ENCODE data around the gene LILRB5.
"Not testable (repeated sequence)": the region's sequence is repeated elsewhere in the genome, so short reads cannot be mapped to it uniquely, and the experiment has no call there.

LILRB5 gene

DNA sequence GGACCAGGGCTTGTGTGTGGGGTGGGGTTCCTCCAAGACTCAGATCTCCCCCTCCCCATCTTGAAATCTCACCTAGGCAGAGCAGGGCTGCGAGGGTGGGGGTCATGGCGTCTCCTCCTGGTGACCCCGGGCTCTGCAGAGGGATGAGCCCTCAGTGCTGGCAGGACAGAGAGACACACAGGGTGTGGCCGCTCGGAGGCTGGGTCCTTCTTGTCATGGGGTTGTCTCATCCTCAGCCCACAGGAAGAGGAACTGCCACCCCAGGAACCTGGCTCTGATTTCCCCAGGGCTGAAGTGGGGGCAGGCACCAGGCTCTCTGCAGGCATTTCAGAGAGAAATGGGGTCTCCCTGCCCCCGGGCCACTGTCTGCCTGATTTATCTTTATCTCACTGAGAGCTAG, 14.4 kb downstream of the LILRB5 start, which contains the start of gene LILRA6:
LILRA6 (minus strand) TSS at position 145 of the 400 bp plus-strand sequence.
- not testable (repeated sequence) for DNase-seq (ENCODE audit: low spot score)

DNA sequence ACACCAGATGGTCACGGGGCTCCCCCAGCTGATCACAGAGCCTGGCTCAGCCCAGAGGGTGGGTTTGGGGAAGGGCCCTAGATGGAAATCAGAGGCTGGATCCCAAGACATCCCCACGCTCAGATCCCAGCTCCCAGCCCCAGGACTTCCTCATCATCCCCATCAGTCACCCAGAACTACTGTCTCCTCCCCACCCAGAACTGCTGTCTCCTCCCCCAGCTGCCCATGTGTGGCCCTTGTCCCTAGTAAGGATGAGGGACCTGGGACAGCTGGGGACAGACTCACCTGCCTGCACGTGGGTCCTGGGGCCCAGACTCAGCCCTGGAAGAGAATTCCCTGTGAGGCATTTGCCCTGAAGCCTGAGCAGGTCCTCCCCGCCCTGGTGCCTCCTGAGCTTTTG, 14.8 kb downstream of the LILRB5 start:
- DNase-seq (ENCODE audit: low spot score) = not testable (repeated sequence)

DNA sequence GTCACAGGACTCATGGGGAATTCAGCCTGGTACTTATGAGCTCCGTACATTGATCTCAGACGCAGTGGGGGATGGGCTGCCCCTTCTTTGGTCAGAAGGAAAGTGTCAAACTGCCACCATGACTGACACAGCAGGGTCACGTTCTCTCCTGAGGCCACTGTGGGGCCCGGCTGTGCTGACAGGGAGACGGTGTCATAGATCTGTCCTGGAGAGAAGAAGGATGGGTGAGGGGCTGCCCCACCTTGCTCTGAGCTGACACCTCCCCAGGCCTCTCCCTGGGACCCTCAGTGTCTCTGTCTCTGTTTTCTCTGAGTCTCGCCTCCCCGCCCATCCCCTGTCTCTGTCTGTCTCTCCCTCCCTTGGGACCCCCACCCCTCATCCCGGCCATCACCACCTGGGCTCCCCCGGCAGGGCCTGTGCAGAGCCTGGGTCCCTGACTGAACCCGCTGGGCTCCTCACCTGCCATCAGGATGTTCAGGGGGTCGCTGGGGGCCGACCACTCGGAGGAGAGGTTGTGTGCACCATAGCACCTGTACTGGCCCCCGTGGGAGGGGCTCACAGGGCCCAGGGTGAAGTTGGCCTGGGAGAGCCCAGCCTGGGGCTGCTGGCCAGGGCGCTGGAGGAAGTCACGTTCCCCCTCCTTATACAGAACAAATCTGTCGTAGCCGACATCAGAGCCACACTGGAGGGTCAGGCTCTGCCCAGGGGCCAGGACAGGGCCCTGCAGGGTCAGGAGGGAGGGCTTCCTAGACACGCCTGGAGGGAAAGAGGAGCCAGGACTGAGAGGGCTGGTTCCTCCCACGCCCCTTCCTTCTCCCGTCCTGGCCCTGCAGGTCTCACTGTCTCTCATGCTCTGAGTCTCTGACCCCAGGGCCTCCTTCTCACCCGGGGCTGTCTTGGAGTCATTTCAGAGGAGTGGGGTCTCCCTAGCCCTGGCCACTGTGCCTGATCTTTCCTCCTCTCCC, 16.4 kb downstream of the LILRB5 start:
- not testable (repeated sequence) for DNase-seq (ENCODE audit: low spot score)

DNA sequence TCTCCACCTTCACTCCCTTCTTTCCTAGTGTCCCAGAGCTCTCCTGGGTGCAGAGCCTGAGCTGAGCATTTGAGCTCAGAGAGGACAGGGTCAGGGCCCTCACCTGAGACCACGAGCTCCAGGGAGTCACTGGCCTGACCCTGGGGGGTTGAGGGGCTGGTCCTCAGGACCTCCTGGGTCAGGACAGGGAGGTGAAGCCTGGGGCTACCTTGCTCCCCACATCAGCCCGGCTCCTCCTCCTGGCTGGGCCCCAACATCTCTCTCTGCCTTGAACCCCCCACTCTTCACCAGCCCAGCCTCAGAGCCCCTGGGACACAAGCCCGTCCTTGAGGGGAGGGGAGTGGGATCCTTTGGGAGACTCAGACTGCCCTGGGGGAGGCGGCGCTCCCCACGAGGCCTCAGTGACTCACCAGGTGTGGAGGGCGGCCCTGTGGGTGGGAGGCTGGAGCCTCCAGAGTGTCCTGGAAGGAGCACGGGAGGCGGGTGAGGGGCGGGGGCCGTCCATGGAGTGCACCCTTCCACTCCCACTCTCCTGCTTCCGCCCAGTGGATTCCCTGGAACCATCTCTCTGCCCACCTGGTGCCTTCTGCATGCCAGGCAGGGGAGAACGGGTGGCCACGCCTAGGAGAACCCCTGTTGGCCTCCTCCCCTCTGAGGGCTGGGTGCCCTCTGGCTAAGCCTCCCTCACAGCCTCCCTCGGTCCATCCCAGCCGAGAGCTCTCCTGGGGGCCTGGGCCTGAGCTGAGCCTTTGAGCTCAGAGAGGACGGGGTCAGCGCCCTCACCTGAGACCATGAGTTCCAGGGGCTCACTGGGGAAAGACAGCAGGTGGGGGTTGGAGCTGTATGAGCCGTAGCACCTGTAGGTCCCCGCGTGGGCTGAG, 17.3 kb downstream of the LILRB5 start:
- not testable (repeated sequence) for DNase-seq (ENCODE audit: low spot score)

DNA sequence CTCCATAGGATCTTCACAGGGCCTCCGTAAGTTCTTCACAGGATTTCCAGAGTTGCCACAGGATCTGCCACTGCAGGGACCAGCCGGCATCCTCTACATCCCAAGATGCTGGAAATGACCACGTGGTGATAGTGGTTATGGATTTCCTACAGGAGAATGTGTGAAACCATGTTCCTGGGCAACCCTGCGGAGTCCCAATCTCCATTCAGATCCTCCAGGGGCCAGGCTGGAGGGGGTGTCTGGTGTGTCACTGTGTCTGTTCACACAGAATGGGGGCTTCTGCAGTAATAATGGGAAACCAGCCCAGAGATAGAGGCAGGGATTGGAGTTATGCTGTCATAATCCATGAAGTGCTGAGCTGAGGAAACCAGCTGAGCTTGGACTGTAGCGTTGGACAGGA, 23.1 kb downstream of the LILRB5 start:
- DNase-seq (ENCODE audit: low spot score) = no peak

DNA sequence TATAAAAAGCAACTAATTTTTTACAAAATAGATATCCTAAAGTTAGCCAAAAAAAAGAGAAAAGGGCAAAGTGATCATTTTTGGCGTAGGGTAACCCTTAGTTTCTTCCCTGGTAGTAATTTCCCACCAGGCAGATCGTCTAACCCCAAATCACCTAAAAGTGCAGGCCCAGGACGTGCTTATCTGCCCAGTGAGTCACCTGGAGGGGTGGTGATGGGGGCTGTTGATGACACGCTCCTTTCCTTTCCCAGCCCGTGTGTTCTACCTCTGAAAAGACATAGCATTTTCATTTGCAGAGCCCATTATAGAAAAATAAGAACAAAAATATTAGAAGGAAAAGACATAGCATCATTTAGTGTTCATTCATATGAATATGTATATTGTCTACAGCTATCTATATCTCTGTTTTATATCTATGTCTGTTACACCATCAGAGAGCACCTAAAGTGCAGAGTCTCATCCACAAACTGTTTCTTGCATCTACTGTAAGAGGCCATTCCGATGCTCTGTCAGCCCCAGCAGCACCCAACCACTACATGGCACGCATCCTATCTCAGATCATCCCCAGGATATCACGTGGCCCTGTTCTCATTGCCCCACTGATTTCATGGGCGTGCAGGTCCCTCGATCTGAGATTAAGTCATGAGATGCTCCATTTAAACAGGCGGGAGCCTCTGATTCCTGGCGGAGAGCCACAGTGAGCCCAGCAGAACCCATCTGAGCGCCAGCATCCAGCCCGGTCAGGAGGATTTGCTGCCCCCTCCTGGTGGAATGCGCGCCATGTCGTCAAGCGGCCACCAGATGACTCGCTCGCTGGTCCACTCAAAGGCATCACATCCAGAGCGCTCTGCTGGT, 25.8 kb downstream of the LILRB5 start:
- peak; percentile 75 for DNase-seq (ENCODE audit: low spot score)

DNA sequence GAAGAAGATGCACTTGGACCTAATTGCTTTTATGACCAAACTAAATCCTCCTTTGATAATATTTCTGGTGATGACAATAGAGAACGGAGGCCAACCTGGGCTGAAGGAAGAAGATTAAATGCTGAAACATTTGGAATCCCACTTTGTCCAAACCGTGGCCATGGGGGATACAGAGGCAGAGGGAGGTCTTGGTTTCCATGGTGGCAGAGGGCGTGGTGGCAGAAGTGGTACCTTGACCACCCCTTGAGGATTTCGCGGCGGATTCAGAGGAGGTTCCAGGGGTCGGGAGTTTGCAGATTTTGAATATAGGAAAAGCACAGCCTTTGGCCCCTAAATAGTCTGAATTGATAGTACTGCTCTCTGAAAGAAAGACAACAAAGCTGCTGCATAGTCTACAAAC, 27.0 kb downstream of the LILRB5 start:
- DNase-seq (ENCODE audit: low spot score) = no peak

DNA sequence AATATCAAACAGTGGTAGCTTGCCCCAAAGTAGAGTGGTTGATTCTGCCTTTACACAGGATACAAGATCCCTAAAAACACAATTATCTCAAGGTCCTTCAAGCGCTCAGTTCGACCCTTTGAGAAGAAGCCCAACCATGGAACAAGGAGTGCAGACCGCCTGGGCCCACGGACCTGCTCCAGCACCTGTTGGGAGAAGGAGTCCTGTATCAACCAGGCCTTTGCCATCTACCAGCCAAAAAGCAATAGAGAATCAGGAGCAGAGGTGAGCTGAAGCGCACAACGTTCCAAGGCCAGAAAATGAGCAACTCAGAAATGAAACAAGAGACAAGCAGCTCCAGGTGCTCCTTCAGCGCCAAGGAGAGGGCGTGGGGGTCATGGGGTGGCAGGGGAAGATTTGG, 27.9 kb downstream of the LILRB5 start:
- DNase-seq (ENCODE audit: low spot score) = no peak

DNA sequence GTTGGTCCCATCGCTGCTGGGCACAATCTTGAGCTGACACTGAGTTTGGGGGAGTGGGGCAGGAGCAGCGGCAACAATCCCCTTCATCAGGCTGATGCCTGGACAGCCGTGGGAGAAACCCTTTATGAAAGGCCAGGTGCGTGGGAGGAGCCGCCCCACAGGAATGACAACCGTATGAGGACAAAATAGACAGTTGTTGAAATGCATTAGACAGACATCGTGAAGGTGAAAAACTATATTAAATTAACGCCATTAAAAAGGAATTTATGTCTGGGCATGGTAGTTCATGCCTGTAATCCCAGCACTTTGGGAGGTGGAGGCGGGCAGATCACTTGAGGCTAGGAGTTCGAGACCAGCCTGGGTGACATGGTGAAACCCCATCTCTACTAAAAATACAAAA, 32.5 kb downstream of the LILRB5 start:
- not testable (repeated sequence) for DNase-seq (ENCODE audit: low spot score)

DNA sequence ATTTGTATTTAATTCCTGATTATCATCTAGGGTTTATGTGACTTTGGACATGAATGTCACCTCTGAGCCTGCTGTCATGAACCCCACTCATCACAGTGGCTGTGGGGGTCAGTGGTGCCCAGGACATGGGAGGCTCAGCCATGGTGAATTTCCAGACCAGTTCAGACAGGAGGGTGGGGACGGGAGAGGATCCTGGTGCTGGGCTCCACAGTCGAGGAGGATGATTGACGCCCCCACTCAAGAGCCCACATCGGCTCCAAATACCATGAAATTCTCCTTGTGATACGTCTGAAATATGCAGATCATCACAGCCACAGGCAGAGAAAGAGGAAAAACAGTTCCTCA, 33.2 kb downstream of the LILRB5 start:
- DNase-seq (ENCODE audit: low spot score) = not testable (repeated sequence)

DNA sequence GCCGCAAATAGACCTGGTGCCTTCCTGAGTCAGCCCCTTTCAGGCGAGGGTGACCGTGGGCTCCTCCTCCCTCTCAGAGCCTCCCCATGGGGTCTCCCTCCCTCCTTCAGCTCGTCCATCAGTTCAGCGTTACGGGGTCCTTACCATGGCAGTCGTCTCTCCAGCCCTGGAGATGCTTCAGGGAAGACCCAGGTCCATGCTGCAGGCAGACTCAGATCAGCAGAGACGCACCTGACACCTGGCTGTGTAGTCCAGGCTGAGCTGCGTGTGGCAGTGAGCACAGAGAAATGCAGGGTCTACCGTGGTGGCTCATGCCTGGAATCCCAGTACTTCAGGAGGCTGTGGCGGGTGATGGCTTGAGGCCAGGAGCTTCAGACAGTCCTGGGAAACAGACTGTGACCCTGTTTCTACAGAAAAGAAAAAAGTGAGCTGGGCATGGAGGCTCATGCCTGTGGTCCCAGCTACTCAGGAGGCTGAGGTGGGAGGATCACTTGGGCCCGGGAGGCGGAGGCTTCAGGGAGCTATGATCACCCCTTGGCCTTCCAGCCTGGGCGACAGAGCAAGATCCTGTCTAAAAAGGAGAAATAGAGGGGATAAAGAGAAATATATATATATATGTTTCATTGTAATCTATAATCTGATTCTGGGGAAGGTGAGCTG, 33.7 kb downstream of the LILRB5 start:
- not testable (repeated sequence) for DNase-seq (ENCODE audit: low spot score)

DNA sequence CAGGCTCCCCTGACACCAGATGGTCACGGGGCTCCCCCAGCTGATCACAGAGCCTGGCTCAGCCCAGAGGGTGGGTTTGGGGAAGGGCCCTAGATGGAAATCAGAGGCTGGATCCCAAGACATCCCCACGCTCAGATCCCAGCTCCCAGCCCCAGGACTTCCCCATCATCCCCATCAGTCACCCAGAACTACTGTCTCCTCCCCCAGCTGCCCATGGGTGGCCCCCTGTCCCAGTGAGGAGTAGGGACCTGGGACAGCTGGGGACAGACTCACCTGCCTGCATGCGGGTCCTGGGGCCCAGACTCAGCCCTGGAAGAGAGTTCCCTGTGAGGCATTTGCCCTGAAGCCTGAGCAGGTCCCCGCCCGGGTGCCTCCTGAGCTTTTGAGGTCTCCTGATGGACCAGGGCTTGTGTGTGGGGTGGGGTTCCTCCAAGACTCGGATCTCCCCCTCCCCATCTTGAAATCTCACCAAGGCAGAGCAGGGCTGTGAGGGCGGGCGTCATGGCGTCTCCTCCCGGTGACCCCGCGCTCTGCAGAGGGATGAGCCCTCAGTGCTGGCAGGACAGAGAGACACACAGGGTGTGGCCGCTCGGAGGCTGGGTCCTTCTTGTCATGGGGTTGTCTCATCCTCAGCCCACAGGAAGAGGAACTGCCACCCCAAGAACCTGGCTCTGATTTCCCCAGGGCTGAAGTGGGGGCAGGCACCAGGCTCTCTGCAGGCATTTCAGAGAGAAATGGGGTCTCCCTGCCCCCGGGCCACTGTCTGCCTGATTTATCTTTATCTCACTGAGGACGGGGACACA, 34.4 kb downstream of the LILRB5 start, which contains the start of gene LILRB3:
LILRB3 (minus strand) TSS at position 534 of the 803 bp plus-strand sequence; CDS start at position 503, 31 bp downstream.
- DNase-seq (ENCODE audit: low spot score) = not testable (repeated sequence)

DNA sequence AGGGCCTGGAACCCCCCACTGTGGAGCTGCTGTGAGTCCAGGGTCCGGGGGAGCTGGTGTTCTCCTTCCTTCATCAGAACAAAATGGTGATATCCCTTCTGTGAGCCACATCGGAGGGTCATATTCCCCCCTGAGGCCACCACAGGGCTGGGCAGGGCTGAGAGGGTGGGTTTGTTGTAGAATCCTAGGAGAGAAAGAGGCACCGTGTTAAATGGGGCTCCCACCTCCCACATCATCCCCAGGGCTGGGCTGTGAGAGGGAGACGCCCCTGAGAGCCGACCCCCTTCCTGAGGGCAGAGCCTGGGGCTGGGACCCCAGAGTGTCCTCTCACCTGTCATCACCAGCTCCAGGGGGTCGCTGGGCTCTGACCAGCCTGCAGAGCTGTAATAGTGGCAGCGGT, 35.1 kb downstream of the LILRB5 start:
- DNase-seq (ENCODE audit: low spot score) = not testable (repeated sequence)

DNA sequence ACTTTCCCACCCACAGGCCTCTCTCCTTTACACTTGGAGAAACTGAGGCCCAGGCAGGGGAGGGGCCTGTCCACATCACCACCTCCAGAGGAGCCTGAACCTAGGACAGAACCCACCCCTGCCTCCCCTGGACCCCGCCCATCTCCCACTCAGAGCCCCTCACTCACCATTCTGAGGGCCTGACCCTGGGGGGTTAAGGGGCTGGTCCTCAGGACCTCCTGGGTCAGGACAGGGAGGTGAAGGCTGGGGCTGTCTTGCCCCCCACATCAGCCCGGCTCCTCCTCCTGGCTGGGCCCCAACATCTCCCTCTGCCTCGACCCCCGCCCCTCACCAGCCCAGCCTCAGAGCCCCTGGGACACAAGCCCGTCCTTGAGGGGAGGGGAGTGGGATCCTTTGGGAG, 37.4 kb downstream of the LILRB5 start:
- not testable (repeated sequence) for DNase-seq (ENCODE audit: low spot score)

DNA sequence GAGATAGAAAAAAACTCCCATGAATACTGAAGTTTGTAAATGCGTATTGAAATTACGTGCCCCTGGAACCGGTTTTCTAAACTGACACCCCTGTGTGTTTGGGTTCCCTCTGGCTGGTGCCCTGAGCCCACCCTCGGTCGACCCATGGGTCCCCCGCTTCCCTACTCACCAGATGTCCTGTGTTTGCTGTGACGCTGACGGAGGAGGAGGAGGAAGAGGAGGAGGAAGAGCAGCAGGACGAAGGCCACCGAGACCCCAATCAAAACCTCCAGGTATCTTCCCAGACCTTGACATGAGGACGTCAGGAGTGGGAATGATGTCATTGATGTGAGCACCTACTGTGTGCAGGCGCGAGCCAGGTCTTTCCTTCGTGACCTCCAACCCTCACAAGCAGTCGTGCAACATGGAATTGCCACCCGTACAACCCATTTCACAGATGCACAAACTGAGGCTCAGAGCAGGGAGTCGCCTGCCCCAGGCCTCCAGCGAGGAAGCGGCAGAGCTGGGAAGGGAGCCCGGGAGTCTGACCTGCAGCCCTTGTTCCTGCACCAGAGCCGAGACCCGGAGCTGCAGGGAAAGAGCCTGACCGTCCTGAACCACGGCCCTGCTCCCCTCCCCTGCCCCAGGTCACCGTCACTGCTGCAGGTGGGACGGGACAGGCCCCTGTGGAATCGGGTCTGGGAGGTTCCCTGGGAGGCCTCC, 38.0 kb downstream of the LILRB5 start:
- no peak for DNase-seq (ENCODE audit: low spot score)

DNA sequence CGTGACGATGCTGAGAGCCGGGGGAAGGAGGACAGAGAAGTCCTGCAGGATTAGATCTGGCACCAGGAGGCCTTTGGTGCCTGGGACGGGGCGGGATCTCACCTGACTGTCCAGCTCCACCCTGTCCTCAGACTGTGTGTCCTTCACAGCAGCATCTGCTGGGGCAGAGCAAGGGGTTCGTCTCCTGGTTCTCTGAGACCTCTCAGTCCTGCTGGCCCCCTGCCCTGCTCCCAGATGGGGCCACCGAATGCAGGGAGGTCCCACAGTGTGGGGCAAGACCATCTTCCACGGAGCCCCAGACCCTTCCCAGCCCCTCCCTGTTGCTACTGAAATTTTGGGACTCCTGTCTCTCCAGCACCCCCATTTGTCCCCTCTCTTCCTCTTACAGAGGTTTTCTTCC, 38.8 kb downstream of the LILRB5 start:
- no peak for DNase-seq (ENCODE audit: low spot score)

DNA sequence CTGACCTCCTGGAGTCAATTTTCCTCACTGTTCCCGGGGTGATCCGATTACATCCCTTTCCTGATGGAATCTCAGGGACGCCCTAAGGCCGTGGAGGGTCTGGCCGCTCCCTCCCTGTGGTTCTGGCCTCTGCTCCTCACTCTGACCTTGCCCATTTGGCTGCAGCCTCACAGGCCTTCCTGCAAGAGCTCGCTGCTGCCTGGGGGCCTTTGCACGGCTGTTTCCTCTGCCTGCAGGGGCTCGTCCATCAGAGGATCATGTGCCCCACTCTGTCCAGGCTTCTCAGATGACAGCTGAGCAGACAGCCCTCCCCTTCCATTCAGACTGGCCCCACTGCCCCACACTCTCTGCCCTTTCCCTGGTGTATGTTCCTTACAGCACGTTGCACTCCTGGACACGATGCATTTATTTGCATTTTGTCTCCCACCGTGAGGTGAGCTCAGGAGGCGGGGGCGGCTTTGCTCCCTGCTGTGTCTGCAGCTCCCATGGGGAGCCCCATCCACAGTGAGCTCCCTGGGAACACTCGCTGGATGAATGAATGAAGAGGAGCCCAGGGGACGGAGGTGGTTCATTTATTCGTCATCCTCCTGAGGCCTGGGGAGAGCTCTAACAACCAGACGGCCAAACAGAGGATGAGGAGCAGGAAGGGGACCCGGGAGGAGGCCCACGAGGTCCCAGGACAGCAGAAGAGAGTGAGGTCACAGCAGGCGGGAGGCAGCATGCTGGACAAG, 39.4 kb downstream of the LILRB5 start:
- not testable (repeated sequence) for DNase-seq (ENCODE audit: low spot score)

DNA sequence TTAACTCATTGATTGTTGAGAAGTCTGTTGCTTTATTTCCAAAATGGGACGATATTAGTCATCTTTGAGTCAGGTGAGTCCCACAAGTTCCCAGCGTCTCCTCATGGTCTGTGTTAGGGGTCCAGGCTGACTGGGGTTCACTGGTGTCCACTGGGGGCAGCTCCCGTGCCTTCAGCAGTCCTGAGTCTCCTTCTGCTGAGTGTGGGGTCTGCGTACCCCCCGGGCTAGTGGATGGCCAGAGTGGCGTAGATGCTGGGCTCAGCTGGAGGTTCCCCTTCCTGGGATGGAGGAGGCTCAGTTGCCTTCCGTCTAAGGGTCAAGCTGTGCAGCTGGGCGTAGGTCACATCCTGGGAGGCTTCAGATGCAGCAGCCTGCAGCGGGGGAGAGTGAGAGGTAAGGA, 40.2 kb downstream of the LILRB5 start:
- no peak for DNase-seq (ENCODE audit: low spot score)

DNA sequence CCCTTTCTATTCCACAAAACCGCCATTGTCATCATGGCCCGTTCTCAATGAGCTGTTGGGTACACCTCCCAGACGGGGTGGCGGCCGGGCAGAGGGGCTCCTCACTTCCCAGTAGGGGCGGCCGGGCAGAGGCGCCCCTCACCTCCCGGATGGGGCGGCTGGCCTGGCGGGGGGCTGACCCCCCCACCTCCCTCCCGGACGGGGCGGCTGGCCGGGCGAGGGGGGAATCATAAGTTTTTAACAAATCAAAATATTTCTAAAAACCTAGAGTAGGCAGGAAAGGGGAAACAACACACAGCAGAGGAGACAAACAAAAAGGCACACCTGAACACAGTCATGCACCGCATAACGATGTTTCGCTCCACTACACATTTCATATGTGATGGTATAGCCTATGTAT, 42.3 kb downstream of the LILRB5 start:
- not testable (repeated sequence) for DNase-seq (ENCODE audit: low spot score)

Data from kidney tubule cell (primary cell).